HG03095 (cell line): ENCODE results near the gene TBC1D22A.

Experiments used
- ATAC-seq: cut with Tn5 transposase; IDR thresholded peaks from one replicate; pipeline ENCODE4 v1.9.1; 2021; ENCODE audit warnings: moderate library complexity; ENCODE audit not compliant: unreplicated experiment

TBC1D22A gene

DNA sequence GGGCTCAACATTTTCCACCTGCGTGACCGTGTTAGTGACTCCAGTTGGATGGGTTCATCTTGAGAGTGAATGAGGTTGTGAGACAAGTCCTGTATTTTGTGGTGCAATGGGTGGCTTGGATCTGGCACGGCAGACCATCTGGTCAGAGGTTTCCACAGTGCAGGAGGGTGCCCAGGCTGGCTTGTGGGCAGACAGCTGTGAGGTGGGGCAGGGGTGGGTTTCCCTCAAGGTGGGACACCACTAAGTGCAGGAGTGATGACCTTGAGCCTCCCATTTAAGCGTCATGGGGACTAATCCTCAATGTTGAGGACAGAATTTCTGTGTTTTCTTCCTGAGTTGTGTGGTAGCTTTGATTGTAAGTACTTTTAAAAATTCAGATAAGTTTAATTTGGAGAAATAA is 220.6 kb downstream of the TBC1D22A start:
- no peak for ATAC-seq

DNA sequence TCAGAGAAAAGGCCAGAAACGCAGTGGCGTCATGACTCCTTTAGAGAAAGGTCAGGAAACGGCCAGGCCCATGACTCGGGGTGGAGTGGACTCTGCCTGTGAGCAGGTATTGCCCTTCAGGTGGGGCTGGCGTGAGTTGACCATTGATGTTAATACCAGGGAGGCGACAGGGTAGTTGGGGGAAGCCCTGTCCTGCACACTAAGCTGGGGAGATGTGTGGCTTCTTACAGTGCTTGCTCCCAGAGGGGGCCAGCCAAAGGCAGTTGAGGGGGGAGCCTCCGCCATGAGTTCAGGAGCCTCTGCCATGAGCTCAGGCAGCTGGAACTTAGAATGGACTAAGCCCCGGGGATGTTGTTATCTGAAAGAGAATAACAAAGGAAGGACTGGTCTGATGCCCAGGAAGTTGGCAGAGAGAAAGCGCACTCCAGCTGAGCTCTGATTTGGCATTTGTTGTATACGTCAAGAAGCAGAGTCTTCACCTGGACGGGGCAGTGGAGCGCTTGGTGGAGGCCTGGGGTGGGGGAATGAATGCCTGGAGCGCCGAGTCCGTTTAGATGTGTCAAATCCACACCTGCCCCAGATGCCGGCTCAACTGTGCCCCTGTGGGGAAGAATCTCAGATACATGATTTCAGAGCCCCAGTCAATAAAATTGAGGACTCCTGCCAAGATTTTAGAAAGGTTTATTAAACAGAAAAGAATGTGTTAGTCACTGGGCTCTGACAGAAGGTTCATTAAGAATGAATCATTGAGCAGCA is 222.5 kb downstream of the TBC1D22A start:
- no peak for ATAC-seq

DNA sequence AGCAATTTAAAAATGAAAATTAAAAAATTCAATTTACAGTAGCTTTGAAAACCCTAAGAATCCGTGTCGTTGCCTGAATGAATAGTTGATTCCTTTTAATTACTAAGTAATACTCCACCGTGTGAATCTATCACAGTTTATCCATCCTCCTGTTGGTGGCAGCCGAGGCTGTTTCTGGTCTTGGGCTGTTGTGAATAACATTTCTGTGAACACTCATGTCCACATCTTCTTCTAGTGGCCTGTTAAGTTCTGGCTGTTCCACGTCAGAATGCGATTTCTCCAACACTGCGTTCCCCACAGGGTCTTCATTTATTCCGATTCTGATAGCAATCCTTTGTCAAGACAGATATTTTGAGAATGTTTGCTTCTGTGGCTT is 223.0 kb downstream of the TBC1D22A start:
- no peak for ATAC-seq

DNA sequence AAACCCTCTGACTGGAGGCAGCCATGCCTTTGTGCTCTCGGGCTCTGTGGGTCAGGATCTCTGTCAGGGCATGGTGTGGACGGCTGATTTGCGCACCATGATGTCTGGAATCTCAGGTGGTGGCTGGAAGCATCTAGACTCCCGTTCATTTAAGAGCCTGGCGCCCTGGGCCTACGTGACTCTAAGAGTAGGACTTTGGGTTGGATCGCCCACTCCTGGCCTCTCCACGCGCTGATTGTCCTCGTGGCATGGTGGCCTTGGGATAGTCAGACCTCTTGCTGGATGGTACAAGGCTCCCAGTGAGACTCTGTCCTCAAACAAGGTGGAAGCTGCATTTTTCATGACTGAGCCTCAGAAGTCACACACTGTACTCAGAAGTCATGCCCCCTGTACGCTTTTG is 224.3 kb downstream of the TBC1D22A start:
- ATAC-seq = no peak

DNA sequence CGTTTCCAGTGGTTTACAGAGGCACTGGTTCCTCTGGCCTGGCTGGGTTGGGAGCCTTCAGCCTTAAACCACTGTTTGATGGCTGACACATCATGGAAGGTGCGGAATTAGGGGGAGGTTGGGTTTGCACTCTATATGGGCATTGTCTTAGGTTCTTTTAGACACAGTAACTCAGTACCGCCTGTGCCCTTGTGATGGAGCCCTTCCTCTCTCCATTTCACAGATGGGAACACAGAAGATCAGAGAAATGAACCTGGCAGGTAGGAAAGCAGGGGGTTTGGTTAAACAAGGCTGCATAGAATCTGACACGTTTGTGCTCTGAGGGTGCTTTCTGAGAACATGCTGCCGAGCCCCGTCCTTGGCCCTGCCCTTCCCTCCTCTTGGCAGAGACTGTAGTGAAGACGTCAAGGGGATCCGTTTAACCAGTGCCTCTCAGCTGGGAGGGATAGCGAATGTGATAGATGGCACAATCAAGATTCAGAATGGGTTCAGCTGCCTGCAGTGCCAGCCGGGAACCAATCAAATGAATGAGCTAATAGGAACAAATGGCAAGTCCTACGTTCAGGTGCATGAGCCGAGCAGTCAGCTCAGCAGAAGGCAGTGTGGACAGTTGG is 228.6 kb downstream of the TBC1D22A start:
- no peak for ATAC-seq

DNA sequence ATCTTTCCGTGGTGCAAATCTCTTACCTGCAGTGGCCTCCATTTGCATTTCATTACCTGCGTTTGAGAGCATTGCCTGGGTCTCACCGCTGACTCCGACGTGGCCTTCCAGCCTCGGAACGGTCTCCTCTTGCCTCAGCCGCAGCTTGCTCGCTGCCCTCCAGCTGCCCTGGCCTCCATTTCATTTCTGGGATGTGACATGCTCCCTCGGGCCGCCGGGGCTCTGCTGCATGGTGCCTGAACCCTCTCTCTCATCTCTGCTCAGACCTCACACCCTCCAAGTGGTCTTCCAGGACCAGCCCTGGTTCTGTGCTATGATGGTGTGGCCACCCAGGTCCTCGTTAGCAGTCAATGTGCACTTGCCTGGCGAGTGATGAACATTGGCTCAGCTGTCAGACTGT is 229.2 kb downstream of the TBC1D22A start:
- no peak for ATAC-seq

DNA sequence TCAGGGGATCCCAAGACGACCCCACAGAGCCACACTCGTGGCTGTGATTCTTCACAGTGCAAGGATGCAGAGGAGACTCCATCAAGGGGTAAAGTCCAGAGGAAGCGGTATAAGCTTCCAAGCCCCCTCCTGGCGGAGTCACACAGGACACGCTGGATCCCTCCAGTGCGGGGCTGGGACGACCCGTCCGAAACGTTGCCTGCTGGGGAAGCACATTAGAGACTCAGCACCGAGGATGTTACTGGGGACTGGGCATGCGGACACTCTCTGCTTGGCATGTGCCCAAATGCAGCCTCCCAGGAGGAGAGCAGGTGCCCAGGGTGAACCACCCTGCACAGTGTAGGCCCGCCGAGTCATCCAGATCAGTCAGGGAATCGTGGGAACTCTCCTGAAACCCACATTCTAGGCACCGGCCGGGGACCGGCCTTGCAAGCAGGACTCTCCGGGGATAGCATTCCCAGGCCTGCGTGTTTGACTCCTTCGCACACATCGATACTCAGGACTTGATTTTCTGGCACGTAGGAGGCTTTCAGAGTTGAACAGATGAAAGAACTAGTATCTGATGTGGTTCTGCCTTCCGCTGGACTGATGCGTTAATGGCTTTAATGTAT is 229.8 kb downstream of the TBC1D22A start:
- no peak for ATAC-seq

DNA sequence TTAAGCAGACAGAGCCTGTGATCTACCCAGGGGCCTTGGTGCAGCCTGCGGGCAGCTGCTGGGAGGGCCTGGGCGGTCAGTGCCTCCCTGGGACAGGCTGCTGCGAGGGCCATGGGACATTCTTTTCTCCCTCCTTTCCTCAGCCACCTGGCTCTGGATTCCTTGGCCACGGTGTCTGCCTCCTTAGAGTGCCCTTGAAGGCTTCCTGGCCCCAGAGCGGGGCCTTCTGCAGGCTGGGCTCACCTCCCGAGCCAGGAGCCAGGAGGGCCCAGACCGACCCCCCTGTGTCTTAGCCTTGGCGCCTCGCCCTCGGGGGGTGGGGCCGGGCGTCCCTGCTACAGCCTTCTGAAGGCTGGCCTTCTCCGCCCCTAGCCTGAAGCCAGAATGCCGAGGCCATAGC is 231.2 kb downstream of the TBC1D22A start:
- no peak for ATAC-seq

DNA sequence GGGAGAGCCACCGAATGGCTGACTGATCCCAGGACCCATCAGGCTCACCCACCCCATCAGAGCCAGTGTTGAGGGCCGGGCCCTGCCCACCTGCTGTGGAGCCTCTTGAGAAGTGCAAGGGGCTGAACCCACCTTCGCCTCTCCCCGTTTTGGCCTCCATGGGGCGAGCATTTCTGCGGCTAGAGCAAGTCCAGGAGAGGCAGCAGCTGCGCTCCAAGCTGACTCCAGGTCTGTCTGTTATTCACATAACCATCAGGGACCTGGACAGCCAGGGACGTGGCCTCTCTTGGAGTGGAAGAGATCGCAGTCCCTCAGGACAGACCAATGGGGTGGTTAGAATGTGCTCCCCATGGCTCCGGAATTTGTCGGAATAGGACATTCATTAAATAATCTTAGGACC is 231.8 kb downstream of the TBC1D22A start:
- no peak for ATAC-seq

DNA sequence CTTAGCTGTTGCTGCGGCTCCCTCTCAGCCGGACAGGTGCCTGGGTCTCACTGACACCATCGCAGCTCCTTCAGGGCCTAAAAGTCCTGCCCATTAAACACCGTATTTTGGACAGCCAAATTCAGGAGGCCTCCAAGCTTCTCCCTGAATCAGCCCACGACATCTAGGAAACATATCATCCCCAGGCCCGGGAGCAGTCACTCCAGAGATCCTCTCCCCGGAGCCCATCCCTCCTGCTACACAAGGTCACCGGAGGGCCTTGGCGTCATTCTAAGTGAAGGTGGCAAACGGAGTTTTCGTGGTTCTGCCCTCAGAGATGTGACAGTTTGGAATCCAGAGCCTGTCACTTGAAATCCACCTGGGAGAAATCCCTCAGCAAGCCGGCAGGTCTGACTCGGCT is 232.5 kb downstream of the TBC1D22A start:
- no peak for ATAC-seq

DNA sequence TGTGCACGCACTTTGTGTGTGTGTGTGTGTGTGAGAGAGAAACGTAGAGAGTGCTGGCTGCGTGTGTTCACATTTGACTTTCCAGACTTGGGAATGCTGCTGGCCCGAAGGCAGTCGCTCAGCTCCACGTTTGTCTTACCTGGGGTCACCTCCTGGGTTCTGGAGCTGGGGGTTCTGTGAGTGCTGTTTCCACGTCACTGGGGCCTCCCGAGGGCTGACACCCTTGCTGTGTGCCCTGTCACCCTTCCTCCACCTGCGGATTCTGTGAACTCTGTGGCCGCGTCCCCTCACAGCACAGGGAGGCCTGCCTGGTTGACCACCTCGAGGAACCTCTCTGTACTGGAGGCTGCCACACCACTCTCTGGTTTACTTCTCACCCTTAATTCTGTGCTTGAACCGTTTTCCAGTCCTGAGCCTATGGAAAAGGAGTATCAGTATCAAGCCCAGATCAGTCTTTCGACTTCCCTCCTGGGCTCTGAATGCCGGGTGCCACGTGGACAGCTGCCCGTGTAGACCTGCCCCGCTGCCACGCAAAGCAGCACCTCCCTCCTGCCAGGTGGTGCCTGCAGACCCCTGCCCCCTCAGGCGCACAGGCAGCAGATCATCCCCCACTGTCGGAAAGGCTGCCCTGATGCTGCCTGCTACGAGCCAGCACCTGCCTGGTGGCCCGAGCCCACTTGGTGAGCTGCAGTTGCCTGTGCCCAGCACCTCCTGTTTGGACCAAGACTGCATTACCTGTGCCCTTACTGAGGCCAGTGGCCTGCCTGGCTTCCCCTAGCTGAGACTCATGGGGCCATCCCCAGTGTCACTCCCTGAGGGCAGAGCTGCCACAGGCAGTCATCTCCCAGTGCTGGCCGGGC is 233.3 kb downstream of the TBC1D22A start:
- ATAC-seq = no peak

DNA sequence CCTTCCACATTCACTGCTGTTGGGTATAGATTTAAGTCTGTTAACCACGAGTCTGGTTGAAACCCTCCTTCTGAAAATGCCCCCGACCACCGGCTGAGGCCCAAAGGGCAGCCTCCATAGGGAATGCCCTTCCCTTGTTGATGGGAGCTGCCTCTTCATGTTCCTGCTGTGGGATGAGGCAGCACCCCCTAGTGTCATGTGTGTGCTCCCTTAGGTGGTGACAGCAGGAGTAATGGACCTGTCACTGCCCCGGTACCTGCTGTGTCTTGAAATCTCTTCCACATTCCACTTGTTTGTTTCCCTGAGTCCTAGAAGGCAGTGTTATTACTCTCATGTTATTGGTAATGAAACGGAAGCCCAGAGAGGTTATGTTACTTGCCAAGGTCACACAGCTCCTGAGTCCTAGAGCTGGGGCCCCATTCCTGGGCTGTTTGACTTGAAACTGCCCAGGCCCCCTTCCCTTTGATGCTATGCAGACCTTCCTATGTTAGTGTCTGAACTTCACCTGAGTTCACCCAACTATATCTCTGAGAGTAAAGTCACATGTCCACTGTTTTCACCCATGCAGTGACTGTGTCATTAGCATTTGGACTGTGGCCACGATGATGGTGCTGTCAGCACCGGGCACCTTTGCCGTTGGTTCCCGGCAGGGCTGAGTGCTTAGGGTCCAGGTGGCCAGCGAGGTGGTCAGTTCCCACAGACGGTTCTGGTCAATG is 234.3 kb downstream of the TBC1D22A start:
- ATAC-seq = no peak

DNA sequence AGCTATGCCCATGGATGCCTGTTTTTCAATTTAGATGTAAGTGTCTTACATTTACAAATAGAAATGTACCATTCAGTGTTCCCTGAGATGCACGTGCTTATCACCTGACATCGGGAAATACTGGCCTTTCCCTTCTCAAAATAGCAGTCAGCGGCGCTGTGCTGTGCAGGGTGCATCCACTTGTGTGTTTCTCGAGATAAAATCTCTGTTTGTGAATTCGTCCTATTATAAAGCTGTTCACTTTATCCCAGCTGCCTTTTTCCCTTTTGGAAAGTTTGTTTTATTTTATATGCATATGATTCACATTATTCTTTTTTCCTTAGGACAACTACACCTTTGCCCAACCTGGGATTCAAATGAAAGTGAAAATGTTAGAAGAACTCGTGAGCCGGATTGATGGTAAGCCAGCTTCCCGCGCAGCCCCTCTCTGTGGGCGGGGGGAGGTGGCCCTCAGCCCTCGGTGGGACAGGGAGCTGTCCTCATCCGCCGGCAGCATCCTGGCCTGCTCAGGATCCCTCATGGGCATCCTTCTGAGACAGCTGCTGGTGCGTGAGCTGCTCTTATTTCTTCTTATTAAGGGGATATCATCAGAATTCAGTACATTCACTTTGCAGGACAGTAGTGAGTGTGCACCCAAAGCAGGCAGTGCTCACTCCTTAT is 235.0 kb downstream of the TBC1D22A start:
- no peak for ATAC-seq

DNA sequence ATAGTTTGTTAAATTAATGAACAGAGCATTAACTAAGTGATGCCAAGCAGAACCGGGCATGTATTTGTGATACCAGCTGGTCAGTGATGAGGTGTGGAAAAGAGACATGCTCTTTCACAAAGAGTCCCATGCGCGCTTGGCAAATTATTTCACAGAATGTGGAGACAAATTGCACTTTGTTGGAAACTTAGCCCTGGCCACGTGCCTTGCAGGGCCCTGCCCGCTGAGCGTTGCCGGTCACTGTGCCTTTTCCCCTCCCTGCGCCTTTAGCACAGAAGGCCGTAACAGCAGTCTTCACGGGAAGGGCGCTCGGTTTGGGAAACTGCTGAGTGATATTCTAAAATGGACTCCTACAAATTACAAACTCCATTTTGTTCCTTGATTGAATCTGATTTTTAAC is 235.9 kb downstream of the TBC1D22A start:
- ATAC-seq = no peak

DNA sequence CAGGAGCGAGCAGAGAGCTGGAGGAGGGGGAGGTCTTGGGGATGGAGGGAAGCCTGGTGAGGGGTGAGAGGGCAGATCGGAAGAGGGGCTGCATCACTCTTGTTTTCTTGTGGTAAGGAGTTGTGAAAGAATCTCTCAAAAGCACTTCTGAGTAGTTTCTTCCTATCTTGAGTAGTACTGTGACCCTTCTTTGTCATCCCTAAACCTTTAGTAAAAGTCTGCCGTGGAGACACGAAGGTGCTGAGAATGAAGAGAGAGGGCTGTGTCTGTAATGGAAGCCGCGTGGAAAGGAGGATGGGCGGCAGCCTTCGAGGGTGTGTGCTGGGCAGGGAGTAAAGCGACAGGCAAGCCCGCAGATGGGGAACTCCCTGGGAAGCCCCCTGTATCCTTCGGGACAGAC is 237.8 kb downstream of the TBC1D22A start:
- ATAC-seq = no peak

DNA sequence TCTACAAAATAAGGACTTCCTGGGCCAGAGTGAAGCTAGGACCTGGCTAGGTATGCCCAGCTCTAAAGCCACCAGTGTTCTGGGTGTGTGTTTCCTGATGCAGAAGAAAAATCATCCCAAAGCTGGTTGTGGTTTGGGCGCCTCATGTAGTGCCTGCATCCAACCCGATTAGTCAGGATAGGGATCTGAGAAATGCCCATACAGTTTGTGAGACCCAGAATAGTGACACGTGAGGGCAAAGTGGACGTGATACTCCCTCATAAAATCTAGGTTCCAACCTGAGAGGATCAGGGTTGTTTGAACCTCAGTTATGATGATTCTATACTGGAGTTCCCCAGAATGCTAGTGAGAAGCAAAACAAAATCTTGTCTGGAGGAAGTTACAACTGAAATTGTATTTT is 238.4 kb downstream of the TBC1D22A start:
- no peak for ATAC-seq

DNA sequence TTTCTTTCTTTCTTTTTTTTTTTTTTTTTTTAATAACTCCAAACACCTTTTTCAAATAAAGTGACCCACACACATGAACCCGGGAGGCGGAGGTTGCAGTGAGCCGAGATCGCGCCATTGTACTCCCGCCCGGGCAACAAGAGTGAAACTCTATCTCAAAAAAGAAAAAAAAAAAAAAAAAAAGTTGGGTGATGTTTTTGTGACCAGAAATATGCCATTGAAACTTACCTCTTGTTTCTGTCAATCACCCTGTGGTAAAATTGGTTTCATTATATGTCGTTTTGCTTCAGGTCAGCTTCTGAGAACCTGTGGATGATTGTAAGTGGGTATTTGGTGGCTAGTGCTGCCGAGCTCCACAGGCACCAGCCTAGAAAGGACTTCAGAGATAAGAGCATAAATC is 238.8 kb downstream of the TBC1D22A start:
- ATAC-seq = no peak

DNA sequence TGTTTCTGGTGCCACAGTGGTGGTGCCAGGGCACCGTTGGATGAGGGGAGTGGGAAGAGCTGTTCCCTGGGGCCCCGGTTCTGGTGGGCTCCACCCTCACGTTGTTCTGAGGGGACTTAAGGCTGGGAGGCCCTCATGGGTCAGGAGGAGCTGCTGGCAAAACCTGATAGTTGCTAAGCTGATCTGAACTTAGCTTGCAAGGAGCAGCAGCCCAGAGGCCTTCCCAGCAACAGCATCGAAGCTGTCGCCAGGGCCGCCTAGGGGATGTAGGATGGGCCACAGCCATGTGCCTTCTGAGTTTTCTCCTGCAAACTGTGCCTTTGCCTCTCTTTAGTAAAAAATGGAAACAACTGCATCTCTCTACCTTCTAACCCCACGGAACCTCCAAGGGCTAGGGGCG is 240.2 kb downstream of the TBC1D22A start:
- no peak for ATAC-seq

DNA sequence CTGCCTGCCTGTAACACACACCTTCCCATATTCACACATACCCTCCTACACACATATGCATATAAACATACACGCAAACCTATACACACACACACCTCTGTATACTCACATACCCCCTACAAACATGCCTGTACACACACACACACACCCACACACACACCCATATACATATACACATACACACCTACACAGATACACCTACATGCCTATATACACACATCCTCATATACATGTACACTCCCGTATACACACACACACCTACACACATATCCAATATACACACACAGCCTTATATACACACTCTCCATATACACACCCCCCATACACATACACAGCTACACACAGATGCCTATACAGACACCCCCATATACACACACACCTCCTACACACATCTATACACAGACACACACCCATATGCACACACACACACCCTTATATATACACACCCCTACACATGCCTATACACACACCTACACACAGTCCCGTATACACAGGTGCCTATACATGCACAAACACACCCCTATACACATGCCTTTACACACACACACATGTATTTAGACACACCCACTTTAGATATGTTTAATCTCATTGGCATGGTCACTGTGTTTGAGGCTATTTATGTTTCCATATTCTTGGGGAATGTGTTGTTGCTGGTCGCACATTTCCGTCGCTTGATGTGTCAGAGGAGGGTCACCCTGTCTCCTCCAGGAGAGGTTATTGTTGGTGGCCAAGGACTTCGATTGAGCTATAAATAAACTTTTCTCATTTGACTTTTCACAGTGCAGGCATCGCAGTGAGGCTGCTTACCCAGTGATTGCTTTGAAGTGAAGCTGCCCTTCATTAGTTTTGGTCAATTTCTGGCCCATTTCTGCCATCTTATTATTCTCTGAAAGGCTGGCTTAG is 243.3 kb downstream of the TBC1D22A start:
- no peak for ATAC-seq
